ENCODE data around the gene CDC14A. TPM values are rescaled to one million over a fixed set of nuclear protein-coding genes. Genes with fewer than 3 reads are reported as not detected.

Gene CDC14A
- total RNA-seq, 2 experiments from 2014 or later = 4.9 to 7.2 TPM

- Histone ChIP-seq H4K20me1 (ENCODE audit: insufficient read depth, low read length) (no peaks in the 10 kb centered on the region), H3K36me3 (ENCODE audit: insufficient read depth, low read length) (no peaks in the 10 kb centered on the region), H3K27ac (ENCODE audit: low read depth, low read length, poor library complexity, severe bottlenecking) (no peak overlapping the region), H3K4me2 (ENCODE audit: low read length) (no peak overlapping the region), H3K9me3 (ENCODE audit: low read length) (no peaks in the 10 kb centered on the region), H2AFZ (ENCODE audit: low read length) (no peak overlapping the region), H3K4me3 (ENCODE audit: low read depth, low read length, poor library complexity, severe bottlenecking) (no peak overlapping the region), H3K4me1 (ENCODE audit: insufficient read depth, low read length, poor library complexity, severe bottlenecking) (no peaks in the 10 kb centered on the region), H3K9me2 (ENCODE audit: insufficient read depth, low read length) (no peaks in the 10 kb centered on the region), H3K79me2 (ENCODE audit: insufficient read depth, low read depth, low read length) (no peaks in the 10 kb centered on the region)
- no peak for DNase-seq (ENCODE audit: low spot score)
- ChIA-PET CTCF (ENCODE audit: unreplicated experiment) (no interaction called here), POLR2A (interaction anchor here (0.7 to 1.8 kb wide), 4 partner anchors 10 to 22 kb away, joined by 3 to 5 read pairs (median 4); no protein-coding TSS in a partner anchor)
- intact Hi-C loops (cut with micrococcal nuclease; ENCODE audit: unreplicated experiment) = no loop called here
- TF ChIP-seq EZH2phosphoT487 (IDR thresholded peaks at IDR 0.05; ENCODE audit: borderline replicate concordance, low read depth, low read length) (no peak), CTCF (conservative IDR thresholded peaks at IDR 0.05; ENCODE audit: low read length) (no peak)
- BruUV-seq (replicated peaks) = no TSS peak
Measured at GRCh38 chr1:100496896-100497295, 144.6 kb downstream of the CDC14A start.

GRCh38 chr1:100497796-100498195, 145.5 kb downstream of the CDC14A start:
- POLR2A ChIA-PET = interaction anchor here (0.6 to 1.8 kb wide), 2 partner anchors 11 to 23 kb away, joined by 3 to 5 read pairs; no protein-coding TSS in a partner anchor
- Histone ChIP-seq H2AFZ (ENCODE audit: low read length) (no peak overlapping the region), H3K79me2 (ENCODE audit: insufficient read depth, low read depth, low read length) (no peaks in the 10 kb centered on the region), H3K36me3 (ENCODE audit: insufficient read depth, low read length) (no peaks in the 10 kb centered on the region), H3K9me3 (ENCODE audit: low read length) (no peaks in the 10 kb centered on the region), H3K4me3 (ENCODE audit: low read depth, low read length, poor library complexity, severe bottlenecking) (no peak overlapping the region), H4K20me1 (ENCODE audit: insufficient read depth, low read length) (no peaks in the 10 kb centered on the region), H3K27ac (ENCODE audit: low read depth, low read length, poor library complexity, severe bottlenecking) (no peak overlapping the region), H3K4me1 (ENCODE audit: insufficient read depth, low read length, poor library complexity, severe bottlenecking) (no peaks in the 10 kb centered on the region), H3K9me2 (ENCODE audit: insufficient read depth, low read length) (no peaks in the 10 kb centered on the region), H3K4me2 (ENCODE audit: low read length) (no peak overlapping the region)
- no peak for TF ChIP-seq CTCF (conservative IDR thresholded peaks at IDR 0.05; ENCODE audit: low read length)
- no peak for TF ChIP-seq EZH2phosphoT487 (IDR thresholded peaks at IDR 0.05; ENCODE audit: borderline replicate concordance, low read depth, low read length)
- BruUV-seq (replicated peaks) = no TSS peak
- intact Hi-C loops (cut with micrococcal nuclease; ENCODE audit: unreplicated experiment) = no loop called here
- no peak for DNase-seq (ENCODE audit: low spot score)
- CTCF ChIA-PET (ENCODE audit: unreplicated experiment) = no interaction called here

GRCh38 chr1:100499194-100499811, 147.0 kb downstream of the CDC14A start:
- Histone ChIP-seq H3K36me3 (ENCODE audit: insufficient read depth, low read length) (no peaks in the 10 kb centered on the region), H4K20me1 (ENCODE audit: insufficient read depth, low read length) (no peaks in the 10 kb centered on the region), H3K9me3 (ENCODE audit: low read length) (no peaks in the 10 kb centered on the region), H2AFZ (ENCODE audit: low read length) (no peak overlapping the region), H3K9me2 (ENCODE audit: insufficient read depth, low read length) (no peaks in the 10 kb centered on the region), H3K4me1 (ENCODE audit: insufficient read depth, low read length, poor library complexity, severe bottlenecking) (no peaks in the 10 kb centered on the region), H3K4me3 (ENCODE audit: low read depth, low read length, poor library complexity, severe bottlenecking) (no peak overlapping the region), H3K4me2 (ENCODE audit: low read length) (no peak overlapping the region), H3K27ac (ENCODE audit: low read depth, low read length, poor library complexity, severe bottlenecking) (no peak overlapping the region), H3K79me2 (ENCODE audit: insufficient read depth, low read depth, low read length) (no peaks in the 10 kb centered on the region)
- POLR2A ChIA-PET = interaction anchor here (0.7 to 1.4 kb wide), 3 partner anchors 8 to 647 kb away, joined by 3 read pairs; no protein-coding TSS in a partner anchor
- no peak for TF ChIP-seq EZH2phosphoT487 (IDR thresholded peaks at IDR 0.05; ENCODE audit: borderline replicate concordance, low read depth, low read length)
- no peak for TF ChIP-seq CTCF (conservative IDR thresholded peaks at IDR 0.05; ENCODE audit: low read length)
- intact Hi-C loops (cut with micrococcal nuclease; ENCODE audit: unreplicated experiment) = no loop called here
- no peak for DNase-seq (ENCODE audit: low spot score)
- CTCF ChIA-PET (ENCODE audit: unreplicated experiment) = no interaction called here
- no TSS peak for BruUV-seq (replicated peaks)
